Astrocyte (in vitro differentiated cells and primary cell): ENCODE data around the gene KCNJ5. TPM values are rescaled to one million over a fixed set of nuclear protein-coding genes. Genes with fewer than 3 reads are reported as not detected.
A peak's percentile ranks its signal among the peaks of the same experiment; 100 is the strongest.

Source experiments
- DNase-seq: peaks from one replicate; pipeline ENCODE4 v3.0.0-alpha.2; 2010; ENCODE audit warnings: low read depth
- FAIRE-seq: peaks from 2 replicates; lab custom pipeline; 2011; peaks lifted over from hg19 to GRCh38; lab: Jason Lieb, UNC
- H2AFZ ChIP-seq: 2 replicates; pipeline ENCODE4 v1.6.0; 2012; ENCODE audit warnings: low read depth, low read length, inconsistent platforms
- H3K27ac ChIP-seq: 2 replicates; pipeline ENCODE4 v1.5.1; 2011; ENCODE audit warnings: low read depth, low read length, inconsistent platforms
- H3K27me3 ChIP-seq: 2 replicates; pipeline ENCODE4 v1.6.0; 2011; ENCODE audit warnings: low read length, inconsistent platforms; ENCODE audit not compliant: insufficient read depth
- H3K36me3 ChIP-seq: 2 replicates; pipeline ENCODE4 v1.5.1; 2011; ENCODE audit warnings: low read length, inconsistent platforms; ENCODE audit not compliant: insufficient read depth
- H3K4me1 ChIP-seq: 2 replicates; pipeline ENCODE4 v1.5.1; 2011; ENCODE audit warnings: low read length, inconsistent platforms; ENCODE audit not compliant: insufficient read depth
- H3K4me2 ChIP-seq: 2 replicates; pipeline ENCODE4 v1.6.0; 2012; ENCODE audit warnings: low read length, inconsistent platforms
- H3K4me3 ChIP-seq: 2 replicates; pipeline ENCODE4 v1.5.1; 2011; ENCODE audit warnings: low read depth, mild to moderate bottlenecking, low read length, inconsistent platforms; ENCODE audit not compliant: insufficient read depth
- H3K79me2 ChIP-seq: 2 replicates; pipeline ENCODE4 v1.6.0; 2012; ENCODE audit warnings: mild to moderate bottlenecking, low read length, inconsistent platforms; ENCODE audit not compliant: insufficient read depth
- H3K9ac ChIP-seq: 2 replicates; pipeline ENCODE4 v1.6.0; 2012; ENCODE audit warnings: mild to moderate bottlenecking, low read length, inconsistent platforms
- H3K9me3 ChIP-seq: 2 replicates; pipeline ENCODE4 v1.5.1; 2012; ENCODE audit warnings: low read depth, mild to moderate bottlenecking, low read length, inconsistent platforms; ENCODE audit not compliant: insufficient read depth
- H4K20me1 ChIP-seq: 2 replicates; pipeline ENCODE4 v1.6.0; 2012; ENCODE audit warnings: low read length, inconsistent platforms; ENCODE audit not compliant: insufficient read depth
- H3K27ac Mint-ChIP-seq: one replicate; pipeline ENCODE4 v1.8.0; 2021; ENCODE audit warnings: mild to moderate bottlenecking, mixed read lengths; ENCODE audit not compliant: unreplicated experiment
- H3K27me3 Mint-ChIP-seq: one replicate; pipeline ENCODE4 v1.8.0; 2021; ENCODE audit warnings: low read depth, mixed read lengths; ENCODE audit not compliant: unreplicated experiment
- H3K36me3 Mint-ChIP-seq: one replicate; pipeline ENCODE4 v1.8.0; 2021; ENCODE audit warnings: low read depth, mixed read lengths; ENCODE audit not compliant: unreplicated experiment
- H3K4me1 Mint-ChIP-seq: one replicate; pipeline ENCODE4 v1.8.0; 2021; ENCODE audit warnings: low read depth, mixed read lengths; ENCODE audit not compliant: unreplicated experiment
- H3K4me3 Mint-ChIP-seq: one replicate; pipeline ENCODE4 v1.8.0; 2021; ENCODE audit warnings: mild to moderate bottlenecking, moderate library complexity, mixed read lengths; ENCODE audit not compliant: unreplicated experiment
- H3K9me3 Mint-ChIP-seq: one replicate; pipeline ENCODE4 v1.8.0; 2021; ENCODE audit warnings: mild to moderate bottlenecking, mixed read lengths; ENCODE audit not compliant: unreplicated experiment
- EZH2 ChIP-seq: IDR thresholded peaks from 2 replicates; pipeline ENCODE4 v1.6.1; 2012; ENCODE audit warnings: mild to moderate bottlenecking, low read length, inconsistent platforms; ENCODE audit not compliant: insufficient read depth
- total RNA-seq: library from RNA; stranded (reverse); gene quantifications from 2 replicates; pipeline ENCODE4 v1.2.1, GENCODE V29; 2021
- TF ChIP-seq, protein P1 (sequence below): IDR thresholded peaks from 2 replicates; pipeline ENCODE4 v1.5.1; 2011; ENCODE audit warnings: low read depth, mild to moderate bottlenecking, inconsistent platforms, low read length, moderate library complexity; ENCODE audit not compliant: insufficient read depth

Gene KCNJ5
- total RNA-seq, 1 donor from 2014 or later = 1.4 TPM

DNA sequence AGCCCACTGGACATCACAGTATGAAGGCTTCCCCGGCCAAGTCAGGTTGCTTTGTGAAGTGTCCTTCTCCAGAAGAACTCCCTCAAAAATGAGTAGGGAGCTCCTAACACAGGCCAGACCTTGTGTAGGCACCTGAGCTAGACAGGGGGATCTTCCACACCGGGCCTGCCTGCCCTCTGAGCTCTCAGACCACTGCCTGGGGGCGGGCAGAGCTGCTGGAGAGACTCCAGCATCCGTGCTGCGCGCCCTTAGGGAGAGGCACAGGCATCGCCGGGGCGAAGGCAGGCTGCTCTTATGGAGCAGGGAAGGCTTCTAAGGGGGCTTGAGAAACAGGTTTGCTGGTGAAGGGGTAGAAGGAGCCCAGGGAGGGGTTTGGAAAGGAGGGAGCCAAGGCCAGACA, 4.4 kb downstream of the KCNJ5 start:
- no peak overlapping the region for H3K27ac Mint-ChIP-seq
- H3K4me2 ChIP-seq = no peak overlapping the region
- peaks cover 31% of the 10 kb centered on the region for H3K27me3 Mint-ChIP-seq
- H3K4me1 ChIP-seq = peaks cover 3% of the 10 kb centered on the region
- no peaks in the 10 kb centered on the region for H3K9me3 Mint-ChIP-seq
- H3K36me3 ChIP-seq = no peaks in the 10 kb centered on the region
- H3K27me3 ChIP-seq = peaks cover 3% of the 10 kb centered on the region
- no peak for DNase-seq
- H3K4me3 Mint-ChIP-seq = no peak overlapping the region
- H3K79me2 ChIP-seq = no peaks in the 10 kb centered on the region
- no peak overlapping the region for H2AFZ ChIP-seq
- no peaks in the 10 kb centered on the region for H4K20me1 ChIP-seq
- H3K36me3 Mint-ChIP-seq = peaks cover 2% of the 10 kb centered on the region
- no peaks in the 10 kb centered on the region for H3K9me3 ChIP-seq
- H3K27ac ChIP-seq = no peak overlapping the region
- no peak overlapping the region for H3K9ac ChIP-seq
- H3K4me1 Mint-ChIP-seq = peaks cover 4% of the 10 kb centered on the region
- no peak for FAIRE-seq
- H3K4me3 ChIP-seq = no peak overlapping the region
- TF ChIP-seq, protein P1, sequence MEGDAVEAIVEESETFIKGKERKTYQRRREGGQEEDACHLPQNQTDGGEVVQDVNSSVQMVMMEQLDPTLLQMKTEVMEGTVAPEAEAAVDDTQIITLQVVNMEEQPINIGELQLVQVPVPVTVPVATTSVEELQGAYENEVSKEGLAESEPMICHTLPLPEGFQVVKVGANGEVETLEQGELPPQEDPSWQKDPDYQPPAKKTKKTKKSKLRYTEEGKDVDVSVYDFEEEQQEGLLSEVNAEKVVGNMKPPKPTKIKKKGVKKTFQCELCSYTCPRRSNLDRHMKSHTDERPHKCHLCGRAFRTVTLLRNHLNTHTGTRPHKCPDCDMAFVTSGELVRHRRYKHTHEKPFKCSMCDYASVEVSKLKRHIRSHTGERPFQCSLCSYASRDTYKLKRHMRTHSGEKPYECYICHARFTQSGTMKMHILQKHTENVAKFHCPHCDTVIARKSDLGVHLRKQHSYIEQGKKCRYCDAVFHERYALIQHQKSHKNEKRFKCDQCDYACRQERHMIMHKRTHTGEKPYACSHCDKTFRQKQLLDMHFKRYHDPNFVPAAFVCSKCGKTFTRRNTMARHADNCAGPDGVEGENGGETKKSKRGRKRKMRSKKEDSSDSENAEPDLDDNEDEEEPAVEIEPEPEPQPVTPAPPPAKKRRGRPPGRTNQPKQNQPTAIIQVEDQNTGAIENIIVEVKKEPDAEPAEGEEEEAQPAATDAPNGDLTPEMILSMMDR = no peak
- TF ChIP-seq EZH2 = no peak

DNA sequence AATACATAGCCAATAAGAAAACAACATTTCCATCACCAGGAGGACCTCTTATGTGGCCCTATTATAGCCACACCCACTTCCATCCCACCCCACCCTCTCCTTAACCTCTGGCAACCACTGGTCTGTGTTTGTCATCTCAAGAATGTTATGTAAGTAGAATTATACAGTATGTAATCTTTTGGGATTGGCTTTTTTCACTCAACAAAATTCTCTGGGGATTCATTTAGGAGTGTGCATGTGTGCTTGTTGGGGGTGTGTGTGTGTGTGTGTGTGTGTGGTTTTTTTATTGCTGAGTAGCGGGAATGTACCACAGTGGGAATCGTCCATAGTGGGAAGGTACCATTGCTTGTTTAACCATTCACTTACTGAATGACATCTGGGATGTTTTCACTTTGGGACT, 5.2 kb downstream of the KCNJ5 start:
- Mint-ChIP-seq H3K27ac (no peak overlapping the region), H3K4me3 (no peak overlapping the region), H3K36me3 (peaks cover 2% of the 10 kb centered on the region), H3K27me3 (peaks cover 36% of the 10 kb centered on the region), H3K9me3 (no peaks in the 10 kb centered on the region), H3K4me1 (peaks cover 6% of the 10 kb centered on the region)
- H2AFZ ChIP-seq = no peak overlapping the region
- DNase-seq (no peak), FAIRE-seq (peak; percentile 23)
- H3K4me1 ChIP-seq = no peaks in the 10 kb centered on the region
- H3K9me3 ChIP-seq = no peaks in the 10 kb centered on the region
- H3K4me3 ChIP-seq = no peak overlapping the region
- H3K4me2 ChIP-seq = no peak overlapping the region
- H3K27me3 ChIP-seq = peaks cover 3% of the 10 kb centered on the region
- H3K36me3 ChIP-seq = no peaks in the 10 kb centered on the region
- TF ChIP-seq EZH2 = no peak
- TF ChIP-seq, protein P1 = no peak
- H4K20me1 ChIP-seq = no peaks in the 10 kb centered on the region
- no peaks in the 10 kb centered on the region for H3K79me2 ChIP-seq
- H3K9ac ChIP-seq = no peak overlapping the region
- no peak overlapping the region for H3K27ac ChIP-seq

DNA sequence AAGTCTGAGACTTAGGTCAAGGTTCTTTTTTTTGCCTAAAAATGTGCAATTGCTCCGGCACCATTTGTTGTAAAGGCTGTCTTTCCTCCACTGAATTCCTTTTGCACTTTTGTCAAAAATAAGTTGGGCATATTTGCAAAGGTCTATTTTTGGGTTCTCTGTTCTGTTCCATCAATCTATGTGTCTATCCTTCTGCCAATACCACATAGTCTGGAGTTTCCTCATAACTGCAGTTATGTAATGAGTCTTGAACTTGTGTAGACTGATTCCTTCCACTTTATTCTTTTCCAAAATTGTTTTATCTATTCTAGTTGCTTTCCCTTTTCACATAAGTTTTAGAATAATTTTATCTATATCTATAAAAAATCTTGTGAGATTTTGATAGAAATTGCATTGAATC, 6.7 kb downstream of the KCNJ5 start:
- peaks cover 15% of the 10 kb centered on the region for H3K4me1 Mint-ChIP-seq
- H3K4me2 ChIP-seq = no peak overlapping the region
- H3K27ac Mint-ChIP-seq = no peak overlapping the region
- H3K36me3 Mint-ChIP-seq = peaks cover 3% of the 10 kb centered on the region
- TF ChIP-seq, protein P1 = no peak
- TF ChIP-seq EZH2 = no peak
- H3K27ac ChIP-seq = no peak overlapping the region
- H2AFZ ChIP-seq = no peak overlapping the region
- H3K4me3 ChIP-seq = no peak overlapping the region
- peaks cover 35% of the 10 kb centered on the region for H3K27me3 Mint-ChIP-seq
- H3K9me3 ChIP-seq = no peaks in the 10 kb centered on the region
- H3K4me1 ChIP-seq = peaks cover 7% of the 10 kb centered on the region
- H3K36me3 ChIP-seq = no peaks in the 10 kb centered on the region
- H3K9me3 Mint-ChIP-seq = no peaks in the 10 kb centered on the region
- no peak overlapping the region for H3K4me3 Mint-ChIP-seq
- no peaks in the 10 kb centered on the region for H4K20me1 ChIP-seq
- no peak overlapping the region for H3K9ac ChIP-seq
- FAIRE-seq (no peak), DNase-seq (no peak)
- peaks cover 3% of the 10 kb centered on the region for H3K27me3 ChIP-seq
- H3K79me2 ChIP-seq = no peaks in the 10 kb centered on the region
